ENCODE measurements around the gene SERF2.
"Not testable (repeated sequence)": the region's sequence is repeated elsewhere in the genome, so short reads cannot be mapped to it uniquely, and the experiment has no call there.

The SERF2 gene

DNA sequence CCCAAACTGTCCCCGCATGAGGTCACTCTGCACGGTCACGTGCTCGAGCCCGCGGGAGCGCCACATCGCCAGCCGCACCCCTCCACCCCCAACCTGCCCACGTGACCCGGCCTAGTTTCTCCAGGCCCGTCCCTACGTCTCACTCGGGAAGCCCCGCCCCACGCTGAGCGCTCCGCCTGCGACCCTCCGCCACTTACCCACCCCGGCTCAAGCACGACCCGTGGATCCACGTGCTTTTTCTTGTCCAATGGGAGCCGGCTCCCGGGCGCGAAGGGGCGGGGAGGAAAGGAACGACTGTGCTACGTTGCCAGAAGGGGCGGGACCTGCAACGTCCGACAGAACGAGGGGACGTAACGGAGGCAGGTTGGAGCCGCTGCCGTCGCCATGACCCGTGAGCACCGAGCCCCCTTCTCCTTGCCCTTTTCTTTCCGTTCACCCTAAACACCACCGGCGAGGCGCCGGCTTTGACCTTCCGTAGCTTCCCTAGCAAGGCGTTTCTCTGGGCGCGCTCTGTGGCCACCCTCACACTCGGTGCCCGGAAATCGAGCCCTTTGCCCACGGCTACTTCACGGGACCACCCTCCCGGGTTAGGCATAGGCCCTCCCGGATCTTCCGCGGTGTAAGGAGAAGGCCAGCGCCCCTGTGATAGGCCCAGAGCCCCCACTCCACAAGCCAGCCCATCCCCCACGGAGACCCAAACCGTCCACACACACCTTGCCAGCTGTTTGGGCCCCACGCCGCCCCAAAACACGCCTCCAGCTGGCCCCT lies at the start of gene SERF2:
Gene SERF2 (plus strand): TSS at position 328 of the 768 bp plus-strand sequence. CDS start 57 bp downstream, at position 385.
- H3K36me3 ChIP-seq (ENCODE audit: control insufficient read depth, low read depth, low read length), result peaks cover 35% of the 10 kb centered on the region
- peak within 1 kb of the TSS; percentile 78 for H3K27ac ChIP-seq (ENCODE audit: low read length)
- peaks cover 32% of the 10 kb centered on the region for H3K4me1 ChIP-seq (ENCODE audit: control insufficient read depth, low read depth, low read length)
- H3K27me3 ChIP-seq (ENCODE audit: control insufficient read depth, insufficient read depth, low read length), result no peaks in the 10 kb centered on the region
- H3K9me3 ChIP-seq (ENCODE audit: control insufficient read depth, low read depth, low read length), result no peaks in the 10 kb centered on the region
- peak within 1 kb of the TSS; percentile 99 for H3K4me3 ChIP-seq (ENCODE audit: low read length)
- H3K9ac ChIP-seq (ENCODE audit: low read length), result peak within 1 kb of the TSS; percentile 97

DNA sequence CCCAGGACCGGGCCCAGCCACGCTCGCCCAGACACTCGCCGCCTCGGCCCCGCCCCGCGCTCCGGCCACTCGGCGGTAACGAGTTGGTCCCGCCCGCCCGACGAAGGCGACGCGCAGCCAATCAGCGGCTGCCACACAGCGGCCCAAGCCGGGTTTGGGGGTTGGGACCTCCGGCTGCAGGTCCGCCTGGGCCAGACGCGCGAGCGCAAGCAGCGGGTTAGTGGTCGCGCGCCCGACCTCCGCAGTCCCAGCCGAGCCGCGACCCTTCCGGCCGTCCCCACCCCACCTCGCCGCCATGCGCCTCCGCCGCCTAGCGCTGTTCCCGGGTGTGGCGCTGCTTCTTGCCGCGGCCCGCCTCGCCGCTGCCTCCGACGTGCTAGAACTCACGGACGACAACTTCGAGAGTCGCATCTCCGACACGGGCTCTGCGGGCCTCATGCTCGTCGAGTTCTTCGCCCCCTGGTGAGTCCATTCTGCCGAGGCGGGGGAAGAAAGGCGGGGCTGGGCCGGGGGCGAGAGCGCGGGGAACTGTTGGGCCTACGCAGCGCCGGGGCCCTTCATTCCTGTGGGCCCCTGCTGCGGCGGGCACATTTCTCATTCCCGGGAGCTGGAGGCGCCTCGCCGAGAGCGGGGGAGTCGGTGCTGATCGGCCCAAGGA lies 45.7 kb upstream of the SERF2 start, which contains the start of gene PDIA3:
Gene PDIA3 (plus strand): TSS at position 194 of the 658 bp plus-strand sequence. CDS start 102 bp downstream, at position 296.
- H3K27ac ChIP-seq (ENCODE audit: low read length), result peak within 1 kb of the TSS; percentile 22
- not testable (repeated sequence) for H3K36me3 ChIP-seq (ENCODE audit: control insufficient read depth, low read depth, low read length); H3K4me1 ChIP-seq (ENCODE audit: control insufficient read depth, low read depth, low read length); H3K9me3 ChIP-seq (ENCODE audit: control insufficient read depth, low read depth, low read length); H3K27me3 ChIP-seq (ENCODE audit: control insufficient read depth, insufficient read depth, low read length)
- peak within 1 kb of the TSS; percentile 71 for H3K9ac ChIP-seq (ENCODE audit: low read length)
- peak within 1 kb of the TSS; percentile 88 for H3K4me3 ChIP-seq (ENCODE audit: low read length)

- not testable (repeated sequence) for H3K9me3 ChIP-seq (ENCODE audit: control insufficient read depth, low read depth, low read length); H3K27me3 ChIP-seq (ENCODE audit: control insufficient read depth, insufficient read depth, low read length); H3K27ac ChIP-seq (ENCODE audit: low read length); H3K36me3 ChIP-seq (ENCODE audit: control insufficient read depth, low read depth, low read length); H3K4me1 ChIP-seq (ENCODE audit: control insufficient read depth, low read depth, low read length)
- peak overlapping the region; percentile 71 for H3K9ac ChIP-seq (ENCODE audit: low read length)
- peak overlapping the region; percentile 88 for H3K4me3 ChIP-seq (ENCODE audit: low read length)
Measured at GRCh38 chr15:43746903-43747309, 45.2 kb upstream of the SERF2 start.

- no peak overlapping the region for H3K9ac ChIP-seq (ENCODE audit: low read length)
- no peak overlapping the region for H3K27ac ChIP-seq (ENCODE audit: low read length)
- peaks cover 23% of the 10 kb centered on the region for H3K36me3 ChIP-seq (ENCODE audit: control insufficient read depth, low read depth, low read length)
- H3K27me3 ChIP-seq (ENCODE audit: control insufficient read depth, insufficient read depth, low read length), result no peaks in the 10 kb centered on the region
- no peaks in the 10 kb centered on the region for H3K9me3 ChIP-seq (ENCODE audit: control insufficient read depth, low read depth, low read length)
- no peaks in the 10 kb centered on the region for H3K4me1 ChIP-seq (ENCODE audit: control insufficient read depth, low read depth, low read length)
- peak overlapping the region; percentile 88 for H3K4me3 ChIP-seq (ENCODE audit: low read length)
Measured at GRCh38 chr15:43748376-43748775, 43.7 kb upstream of the SERF2 start.

DNA sequence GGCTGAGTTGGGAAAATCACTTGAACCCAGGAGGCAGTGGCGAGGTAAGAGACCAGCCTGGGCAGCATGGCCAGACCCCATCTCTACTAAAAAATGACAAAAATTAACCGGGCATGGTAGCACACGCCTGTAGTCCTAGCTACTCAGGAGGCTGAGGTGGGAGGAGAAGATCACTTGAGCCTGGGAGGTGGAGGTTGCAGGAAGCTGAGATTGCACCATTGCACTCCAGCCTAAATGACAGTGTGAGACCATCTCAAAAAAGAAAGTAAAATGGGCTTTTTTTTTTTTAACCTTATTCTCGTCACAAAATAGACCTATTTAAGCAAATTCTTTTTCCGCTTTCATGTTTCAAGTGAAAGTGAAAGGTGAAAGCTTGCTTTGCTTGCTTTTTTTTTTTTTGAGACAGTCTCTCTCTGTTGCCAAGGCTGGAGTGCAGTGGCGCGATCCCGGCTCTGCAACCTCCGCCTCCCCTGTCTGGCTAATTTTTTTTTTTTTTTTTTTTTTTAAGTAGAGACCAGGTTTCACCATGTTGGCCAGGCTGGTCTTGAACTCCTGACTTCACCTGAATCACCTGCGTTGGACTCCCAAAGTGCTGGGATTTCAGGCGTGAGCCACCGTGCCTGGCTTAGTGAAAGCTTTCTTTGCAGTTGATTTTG lies 42.3 kb upstream of the SERF2 start:
- H3K27me3 ChIP-seq (ENCODE audit: control insufficient read depth, insufficient read depth, low read length), result no peaks in the 10 kb centered on the region
- H3K27ac ChIP-seq (ENCODE audit: low read length), result no peak overlapping the region
- no peaks in the 10 kb centered on the region for H3K9me3 ChIP-seq (ENCODE audit: control insufficient read depth, low read depth, low read length)
- no peaks in the 10 kb centered on the region for H3K4me1 ChIP-seq (ENCODE audit: control insufficient read depth, low read depth, low read length)
- H3K4me3 ChIP-seq (ENCODE audit: low read length), result no peak overlapping the region
- no peak overlapping the region for H3K9ac ChIP-seq (ENCODE audit: low read length)
- H3K36me3 ChIP-seq (ENCODE audit: control insufficient read depth, low read depth, low read length), result peaks cover 35% of the 10 kb centered on the region

DNA sequence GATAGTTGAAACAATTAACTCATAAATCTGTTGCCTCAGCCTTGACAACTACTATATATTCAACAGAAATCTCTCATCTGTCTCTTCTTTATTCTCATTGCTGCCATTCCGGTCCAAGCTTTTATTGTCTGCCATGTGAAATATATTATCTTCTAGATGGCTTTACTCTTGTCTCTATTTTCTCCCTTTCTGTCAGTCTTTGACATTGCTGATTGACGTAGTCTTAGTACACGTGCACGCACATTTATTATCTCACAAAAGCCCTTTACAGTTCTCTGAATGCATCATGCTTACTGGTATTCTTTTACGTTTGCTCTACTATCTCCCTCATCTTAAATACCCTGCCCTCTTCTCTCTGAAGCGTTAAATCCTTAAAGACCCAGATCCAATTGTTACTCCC lies 40.2 kb upstream of the SERF2 start:
- Histone ChIP-seq H3K9ac (ENCODE audit: low read length) (no peak overlapping the region), H3K4me1 (ENCODE audit: control insufficient read depth, low read depth, low read length) (no peaks in the 10 kb centered on the region), H3K36me3 (ENCODE audit: control insufficient read depth, low read depth, low read length) (peaks cover 56% of the 10 kb centered on the region), H3K27ac (ENCODE audit: low read length) (no peak overlapping the region), H3K27me3 (ENCODE audit: control insufficient read depth, insufficient read depth, low read length) (no peaks in the 10 kb centered on the region), H3K4me3 (ENCODE audit: low read length) (no peak overlapping the region), H3K9me3 (ENCODE audit: control insufficient read depth, low read depth, low read length) (no peaks in the 10 kb centered on the region)

- H3K36me3 ChIP-seq (ENCODE audit: control insufficient read depth, low read depth, low read length), result peaks cover 76% of the 10 kb centered on the region
- no peaks in the 10 kb centered on the region for H3K4me1 ChIP-seq (ENCODE audit: control insufficient read depth, low read depth, low read length)
- H3K4me3 ChIP-seq (ENCODE audit: low read length), result no peak overlapping the region
- no peak overlapping the region for H3K27ac ChIP-seq (ENCODE audit: low read length)
- no peaks in the 10 kb centered on the region for H3K9me3 ChIP-seq (ENCODE audit: control insufficient read depth, low read depth, low read length)
- H3K27me3 ChIP-seq (ENCODE audit: control insufficient read depth, insufficient read depth, low read length), result no peaks in the 10 kb centered on the region
- H3K9ac ChIP-seq (ENCODE audit: low read length), result no peak overlapping the region
Measured at GRCh38 chr15:43762824-43763223, 29.3 kb upstream of the SERF2 start.

GRCh38 chr15:43763819-43764446 lies 28.2 kb upstream of the SERF2 start:
- Histone ChIP-seq H3K9me3 (ENCODE audit: control insufficient read depth, low read depth, low read length) (no peaks in the 10 kb centered on the region), H3K4me3 (ENCODE audit: low read length) (no peak overlapping the region), H3K27ac (ENCODE audit: low read length) (no peak overlapping the region), H3K36me3 (ENCODE audit: control insufficient read depth, low read depth, low read length) (peaks cover 74% of the 10 kb centered on the region), H3K4me1 (ENCODE audit: control insufficient read depth, low read depth, low read length) (no peaks in the 10 kb centered on the region), H3K27me3 (ENCODE audit: control insufficient read depth, insufficient read depth, low read length) (no peaks in the 10 kb centered on the region), H3K9ac (ENCODE audit: low read length) (no peak overlapping the region)

- H3K4me3 ChIP-seq (ENCODE audit: low read length), result no peak overlapping the region
- H3K9me3 ChIP-seq (ENCODE audit: control insufficient read depth, low read depth, low read length), result no peaks in the 10 kb centered on the region
- no peak overlapping the region for H3K9ac ChIP-seq (ENCODE audit: low read length)
- H3K27me3 ChIP-seq (ENCODE audit: control insufficient read depth, insufficient read depth, low read length), result no peaks in the 10 kb centered on the region
- peaks cover 83% of the 10 kb centered on the region for H3K36me3 ChIP-seq (ENCODE audit: control insufficient read depth, low read depth, low read length)
- no peak overlapping the region for H3K27ac ChIP-seq (ENCODE audit: low read length)
- H3K4me1 ChIP-seq (ENCODE audit: control insufficient read depth, low read depth, low read length), result no peaks in the 10 kb centered on the region
Measured at GRCh38 chr15:43769584-43770228, 22.4 kb upstream of the SERF2 start.

- no peak overlapping the region for H3K27ac ChIP-seq (ENCODE audit: low read length)
- H3K4me1 ChIP-seq (ENCODE audit: control insufficient read depth, low read depth, low read length), result peaks cover 7% of the 10 kb centered on the region
- H3K27me3 ChIP-seq (ENCODE audit: control insufficient read depth, insufficient read depth, low read length), result peaks cover 6% of the 10 kb centered on the region
- no peak overlapping the region for H3K9ac ChIP-seq (ENCODE audit: low read length)
- H3K36me3 ChIP-seq (ENCODE audit: control insufficient read depth, low read depth, low read length), result peaks cover 63% of the 10 kb centered on the region
- no peaks in the 10 kb centered on the region for H3K9me3 ChIP-seq (ENCODE audit: control insufficient read depth, low read depth, low read length)
- no peak overlapping the region for H3K4me3 ChIP-seq (ENCODE audit: low read length)
Measured at GRCh38 chr15:43771816-43772215, 20.3 kb upstream of the SERF2 start.

- Histone ChIP-seq H3K27me3 (ENCODE audit: control insufficient read depth, insufficient read depth, low read length) (peaks cover 6% of the 10 kb centered on the region), H3K9me3 (ENCODE audit: control insufficient read depth, low read depth, low read length) (no peaks in the 10 kb centered on the region), H3K27ac (ENCODE audit: low read length) (no peak overlapping the region), H3K9ac (ENCODE audit: low read length) (no peak overlapping the region), H3K4me1 (ENCODE audit: control insufficient read depth, low read depth, low read length) (peaks cover 7% of the 10 kb centered on the region), H3K4me3 (ENCODE audit: low read length) (no peak overlapping the region), H3K36me3 (ENCODE audit: control insufficient read depth, low read depth, low read length) (peaks cover 60% of the 10 kb centered on the region)
Measured at GRCh38 chr15:43772624-43773023, 19.5 kb upstream of the SERF2 start.
